Activated CD8-positive, alpha-beta memory T cell treated with anti-CD3 and anti-CD28 coated beads for 48 hours (primary cell): Measurements from ENCODE around the gene ZNF792.
"Not testable (repeated sequence)": the region's sequence is repeated elsewhere in the genome, so short reads cannot be mapped to it uniquely, and the experiment has no call there.

Experiments used
- DNase-seq, 3 experiments: peaks; one replicate each; pipeline ENCODE4 v3.0.0-alpha.2; 2020; ENCODE audit warnings: low read depth in 2 of 3, low spot score in 2 of 3

ZNF792 gene

DNA sequence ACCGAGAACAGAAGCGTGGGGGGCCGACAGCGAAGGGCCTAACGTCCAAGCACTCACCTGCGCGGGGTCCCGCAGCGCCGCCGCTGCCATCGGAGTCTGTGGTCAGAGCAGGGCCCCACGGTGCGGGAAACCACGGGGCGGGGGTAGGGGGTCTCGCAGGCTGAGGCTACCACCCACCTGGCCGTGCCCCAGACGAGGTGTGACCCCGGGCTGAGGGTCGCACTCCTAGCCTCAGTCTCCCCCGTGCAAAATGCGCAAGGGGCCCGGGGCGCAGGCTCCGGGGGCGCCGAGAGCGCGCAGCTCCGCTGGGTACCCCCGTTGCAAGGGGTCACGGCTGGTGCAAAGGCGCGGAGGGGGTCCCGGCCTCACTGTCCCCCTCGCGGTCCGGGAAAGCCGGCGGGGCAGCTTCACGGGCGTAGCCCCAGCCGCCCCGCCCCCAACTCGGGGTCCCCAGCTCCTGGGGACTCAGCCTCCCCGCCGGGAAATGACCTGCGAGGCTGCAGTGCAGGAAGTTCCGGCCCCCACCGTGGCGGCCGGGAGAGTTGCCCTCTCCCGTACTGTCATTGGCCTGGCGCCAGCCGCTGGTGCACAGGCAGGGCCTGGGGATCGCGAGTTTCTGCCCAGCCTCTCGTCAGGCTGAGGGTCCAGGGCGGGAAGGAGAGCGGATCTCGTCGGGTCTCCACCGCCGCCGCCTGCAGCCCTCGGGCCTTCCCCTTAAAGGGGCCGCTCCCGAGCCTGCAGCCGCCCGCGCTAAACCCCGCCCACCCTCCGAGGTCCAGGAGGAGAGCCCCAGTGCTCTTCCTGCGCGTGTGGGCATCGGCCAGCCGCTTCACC is at the start of gene ZNF792:
Gene ZNF792, minus strand, starts transcription at position 657 of the 834 bp plus-strand sequence. Its CDS starts 567 bp downstream, at position 90.
- no peak for DNase-seq

- peak; percentile 62 to 88 (median 76) for DNase-seq
These were observed 49.2 kb upstream of the ZNF792 start for GRCh38 chr19:35013041-35013819.

DNA sequence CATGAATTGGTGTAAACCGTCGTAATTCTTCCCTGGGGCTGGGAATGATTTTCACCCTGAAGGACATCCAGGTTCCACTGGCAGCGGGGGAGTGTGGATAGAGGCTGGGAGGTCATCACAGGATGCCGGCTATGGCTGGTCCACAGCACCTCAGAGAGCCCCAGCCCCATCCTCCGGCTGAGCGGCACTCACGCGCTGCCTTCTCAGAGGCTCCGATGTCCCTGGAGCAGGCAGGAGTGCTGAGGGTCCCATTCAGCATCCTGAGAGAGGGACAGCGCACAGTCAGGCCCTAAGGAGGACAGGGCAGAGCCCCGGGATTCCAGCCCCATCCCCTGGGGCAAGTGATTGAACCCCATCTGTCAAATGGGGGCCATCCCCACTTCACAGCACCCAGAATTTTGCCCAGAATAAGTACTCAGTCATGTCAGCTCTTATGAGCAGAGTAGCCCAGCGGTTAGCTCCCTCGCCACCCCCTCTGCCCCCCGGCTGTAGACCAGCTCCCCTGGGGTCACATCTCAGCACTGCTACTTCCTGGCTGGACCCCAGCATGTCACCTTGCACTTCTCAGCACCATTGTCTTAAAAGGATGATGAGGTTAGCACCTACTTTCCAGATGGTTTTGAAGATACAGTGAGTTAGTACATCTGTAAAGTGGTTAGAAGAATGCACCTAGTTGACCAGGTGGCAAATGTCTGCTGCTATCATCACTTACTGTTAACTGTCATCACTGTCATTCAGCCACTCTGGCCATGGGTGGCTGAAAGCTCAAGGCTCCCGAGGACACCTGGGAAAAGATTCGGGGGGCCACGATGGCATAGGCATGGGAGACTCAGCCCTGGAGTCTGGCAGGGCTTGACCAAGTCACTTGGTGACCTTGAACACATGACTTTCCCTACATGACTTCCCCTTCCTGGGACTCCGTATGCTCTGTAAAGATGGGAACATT is 48.0 kb upstream of the ZNF792 start:
- DNase-seq = no peak

- no peak for DNase-seq
These were observed 47.2 kb upstream of the ZNF792 start for GRCh38 chr19:35011091-35011689.

DNA sequence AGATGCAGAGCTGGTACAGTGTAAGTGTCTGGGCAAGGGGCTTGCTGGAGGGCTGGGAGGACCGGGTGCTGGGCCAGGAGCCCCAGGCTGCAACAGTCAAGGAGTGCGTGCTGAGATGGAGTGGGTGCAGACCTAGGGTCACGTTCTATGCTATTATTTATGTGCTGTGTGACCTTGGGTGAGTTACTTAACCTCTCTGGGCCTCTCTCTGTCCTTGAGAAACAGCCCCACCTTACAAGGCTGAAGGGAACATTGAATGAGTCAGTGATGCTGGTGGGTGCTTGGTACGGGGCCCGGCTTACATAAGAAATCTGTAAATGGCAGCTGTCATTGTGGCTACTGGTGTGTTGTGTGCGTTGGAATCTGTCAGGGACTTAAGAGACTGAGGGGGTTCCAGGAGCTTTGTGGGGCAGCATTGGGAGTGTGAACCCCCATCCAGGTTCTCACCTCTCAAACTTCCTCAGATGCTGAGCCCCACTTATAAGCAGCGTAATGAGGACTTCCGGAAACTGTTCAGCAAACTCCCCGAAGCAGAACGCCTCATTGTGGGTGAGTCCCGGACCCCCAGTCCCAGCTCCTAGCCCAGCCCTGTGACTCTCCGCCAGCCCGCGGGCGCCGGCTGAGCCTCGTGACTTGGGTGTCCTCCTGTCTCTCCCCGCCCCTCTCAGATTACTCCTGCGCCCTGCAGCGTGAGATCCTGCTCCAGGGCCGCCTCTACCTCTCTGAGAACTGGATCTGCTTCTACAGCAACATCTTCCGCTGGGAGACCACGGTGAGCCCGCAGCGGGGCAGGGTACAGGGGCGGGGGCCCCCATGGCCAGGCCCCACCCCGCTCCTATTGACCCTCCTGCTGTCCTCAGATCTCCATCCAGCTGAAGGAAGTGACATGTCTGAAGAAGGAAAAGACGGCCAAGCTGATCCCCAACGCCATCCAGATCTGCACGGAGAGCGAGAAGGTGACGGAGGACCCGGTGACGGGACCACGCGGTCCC is 45.7 kb upstream of the ZNF792 start:
- DNase-seq = no peak

- DNase-seq = no peak
These were observed 44.9 kb upstream of the ZNF792 start for GRCh38 chr19:35008891-35009341.

DNA sequence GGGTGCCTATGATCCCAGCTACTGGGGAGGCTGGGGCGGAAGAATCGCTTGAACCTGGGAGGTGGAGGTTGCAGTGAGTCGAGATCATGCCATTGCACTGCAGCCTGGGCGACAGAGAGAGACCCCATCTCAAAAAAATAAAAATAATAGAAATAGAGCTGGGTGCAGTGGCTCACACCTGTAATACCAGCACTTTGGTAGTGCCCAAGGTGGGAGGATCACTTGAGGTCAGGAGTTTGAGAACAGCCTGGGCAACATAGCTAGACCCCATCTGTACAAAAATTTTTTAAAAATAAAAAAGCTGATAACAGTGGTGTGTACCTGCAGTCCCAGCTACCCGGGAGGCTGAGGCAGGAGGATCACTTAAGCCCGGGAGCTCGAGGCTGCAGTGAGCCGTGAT is 43.4 kb upstream of the ZNF792 start:
- DNase-seq = not testable (repeated sequence)

- no peak for DNase-seq
These were observed 43.0 kb upstream of the ZNF792 start for GRCh38 chr19:35006999-35007365.

- DNase-seq = no peak
These were observed 42.4 kb upstream of the ZNF792 start for GRCh38 chr19:35006342-35006998.

DNA sequence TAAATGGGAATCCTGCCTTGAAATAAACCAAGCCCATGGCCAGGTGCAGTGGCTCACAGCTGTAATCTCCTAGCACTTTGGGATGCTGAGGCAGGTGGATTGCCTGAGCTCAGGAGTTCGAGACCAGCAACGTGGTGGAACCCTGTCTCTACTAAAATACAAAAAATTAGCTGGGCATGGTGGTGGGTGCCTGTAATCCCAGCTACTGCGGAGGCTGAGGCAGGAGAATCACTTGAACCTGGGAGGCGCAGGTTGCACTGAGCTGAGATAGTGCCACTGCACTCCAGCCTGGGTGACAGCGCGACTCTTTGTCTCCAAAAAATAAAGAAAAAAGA is 41.9 kb upstream of the ZNF792 start:
- not testable (repeated sequence) for DNase-seq

- no peak for DNase-seq
These were observed 41.4 kb upstream of the ZNF792 start for GRCh38 chr19:35005256-35005977.

- no peak for DNase-seq
These were observed 40.7 kb upstream of the ZNF792 start for GRCh38 chr19:35004517-35005255.

- DNase-seq = no peak
These were observed 38.1 kb upstream of the ZNF792 start for GRCh38 chr19:35002037-35002535.

- DNase-seq = no peak
These were observed 36.8 kb upstream of the ZNF792 start for GRCh38 chr19:35000647-35001501.

GRCh38 chr19:35000338-35000646 is 36.3 kb upstream of the ZNF792 start:
- DNase-seq = no peak

DNA sequence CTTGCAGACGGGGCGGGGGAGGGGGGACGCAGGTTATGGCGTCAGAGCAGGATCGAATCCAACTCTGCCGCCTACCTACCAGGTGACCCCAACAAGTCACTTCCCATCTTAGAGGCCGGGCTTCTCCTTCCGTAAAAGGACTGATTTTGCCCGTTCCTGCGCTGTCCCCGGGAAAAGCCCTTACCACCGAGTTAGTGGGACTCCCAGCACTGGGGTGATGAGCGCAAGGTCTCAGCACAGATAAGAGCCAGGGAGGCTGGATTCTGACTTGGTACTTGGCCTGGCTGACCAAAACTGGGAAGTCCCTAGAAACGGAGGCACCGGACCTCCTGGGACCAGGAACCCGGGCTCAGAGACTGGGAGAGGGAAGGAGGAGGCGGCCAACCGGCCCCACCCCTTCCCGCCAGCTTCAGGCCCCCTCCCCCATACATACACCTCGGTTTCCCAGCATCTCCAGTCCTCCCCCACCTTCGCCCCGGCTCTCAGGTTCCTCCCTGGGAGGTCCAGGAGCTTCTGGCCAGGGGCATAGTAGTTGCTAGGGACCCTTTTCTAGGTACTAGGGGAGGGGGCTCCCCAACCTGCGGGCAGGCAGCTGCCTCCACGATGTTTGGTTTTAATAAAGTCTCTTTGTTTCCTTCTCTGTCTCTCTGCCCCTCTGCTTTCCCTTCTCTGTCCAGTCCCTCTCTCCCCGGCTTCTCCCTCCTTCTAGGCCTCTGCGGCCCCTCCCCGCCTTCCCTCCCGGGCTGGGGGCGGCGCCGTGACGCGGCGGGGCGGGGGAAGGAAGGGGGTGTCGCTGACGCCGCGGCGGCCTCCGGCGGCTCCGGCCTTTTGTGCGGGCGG is 35.7 kb upstream of the ZNF792 start, which contains the start of gene GRAMD1A:
Gene GRAMD1A, plus strand, starts transcription at position 826 of the 840 bp plus-strand sequence. CDS start 156 bp downstream, outside the sequence.
- DNase-seq = peak in 2 of 3 experiments; percentile 45 to 76
